HepG2 (cell line): ENCODE results near the gene ZNF593OS. TPM values are rescaled to one million over a fixed set of nuclear protein-coding genes. Genes with fewer than 3 reads are reported as not detected.

Experiments used
- ATAC-seq: fragments of 200-7000 bp; cut with Tn5 transposase; 3 replicates; pipeline ENCODE4 v1.9.1; 2020; ENCODE audit warnings: mild to moderate bottlenecking, moderate library complexity
- BruUV-seq: library from RNA; stranded (reverse); fragments of 400-500 nt; replicated peaks from 2 replicates; lab custom pipeline; 2021; lab: Mats Ljungman, UMichigan
- CTCF ChIA-PET: fragments of 300-600 bp; formaldehyde crosslinking; extraction: SDS; loops from one replicate; lab custom pipeline; 2021; ENCODE audit warnings: low total read pairs, inconsistent platforms, low intra/inter-chr PET ratio; lab: Yijun Ruan, JAX
- POLR2A ChIA-PET: fragments of 350-600 bp; sonication (Branson Sonifier 250); formaldehyde crosslinking; loops from one replicate; lab custom pipeline; 2020; ENCODE audit warnings: antibody characterized with exemption, inconsistent platforms; lab: Yijun Ruan, JAX
- DNase-seq: peaks from one replicate; pipeline ENCODE4 v3.0.0-alpha.2; 2015; ENCODE audit warnings: low spot score
- FAIRE-seq: peaks from 3 replicates; lab custom pipeline; 2011; peaks lifted over from hg19 to GRCh38; lab: Jason Lieb, UNC
- H2AFZ ChIP-seq: one replicate; pipeline ENCODE4 v1.6.1; 2011; ENCODE audit warnings: low read length, inconsistent platforms
- H3K27ac ChIP-seq: fragments of 300-600 bp; 3 replicates; pipeline ENCODE4 v1.8.0; 2011; ENCODE audit warnings: mixed run types, mild to moderate bottlenecking, mixed read lengths, low read length, inconsistent platforms; ENCODE audit not compliant: insufficient read depth; ENCODE audit errors: extremely low read length
- H3K27me3 ChIP-seq, 2 experiments: fragments of 200-600 bp in 1 of 2; 2 replicates in 1 of 2; 3 replicates in 1 of 2; pipeline versions ENCODE4 v1.6.0 to v1.8.0; 2011; ENCODE audit warnings: low read length in 2 of 2, mild to moderate bottlenecking in 2 of 2, moderate library complexity in 2 of 2, inconsistent platforms in 1 of 2; ENCODE audit not compliant: insufficient read depth in 2 of 2, control insufficient read depth in 1 of 2
- H3K36me3 ChIP-seq, 2 experiments: fragments of 200-600 bp in 1 of 2; replicated peaks in 1 of 2; 2 replicates in 1 of 2; 3 replicates in 1 of 2; pipeline versions ENCODE4 v1.5.1 to v1.8.0; 2011; ENCODE audit warnings: low read length in 2 of 2, inconsistent platforms in 1 of 2; ENCODE audit not compliant: insufficient read depth in 2 of 2, control insufficient read depth in 1 of 2
- H3K4me1 ChIP-seq: 2 replicates; pipeline ENCODE4 v1.5.1; 2012; ENCODE audit warnings: low read length, inconsistent platforms; ENCODE audit not compliant: insufficient read depth
- H3K4me2 ChIP-seq: 2 replicates; pipeline ENCODE4 v1.6.0; 2011; ENCODE audit warnings: low read depth, low read length, inconsistent platforms
- H3K4me3 ChIP-seq, 3 experiments: fragments of 200-600 bp in 1 of 3; sonication (generic), shearing (Covaris generic) in 1 of 3; replicated peaks in 1 of 3; 2 replicates each; pipeline ENCODE4 v1.5.1; 2011 to 2016; ENCODE audit warnings: low read length in 3 of 3, inconsistent platforms in 2 of 3, low read depth in 2 of 3, mild to moderate bottlenecking in 2 of 3, control low read depth in 1 of 3, mixed read lengths in 1 of 3; ENCODE audit not compliant: insufficient read depth in 1 of 3
- H3K79me2 ChIP-seq: one replicate; pipeline ENCODE4 v1.6.1; 2011; ENCODE audit warnings: low read length, inconsistent platforms; ENCODE audit not compliant: insufficient read depth
- H3K9ac ChIP-seq: 2 replicates; pipeline ENCODE4 v1.6.0; 2011; ENCODE audit warnings: mild to moderate bottlenecking, low read depth, low read length, inconsistent platforms; ENCODE audit not compliant: insufficient read depth
- H3K9me3 ChIP-seq: 2 replicates; pipeline ENCODE4 v1.5.1; 2012; ENCODE audit warnings: mild to moderate bottlenecking, low read length
- H4K20me1 ChIP-seq: 2 replicates; pipeline ENCODE4 v1.6.0; 2011; ENCODE audit warnings: inconsistent platforms, mild to moderate bottlenecking, low read length, moderate library complexity; ENCODE audit not compliant: insufficient read depth
- ASH2L ChIP-seq: fragments of 300-600, 200-600 bp; sonication (generic); IDR thresholded peaks from 2 replicates; pipeline ENCODE4 v1.7.0; 2017; ENCODE audit warnings: low read depth, mild to moderate bottlenecking, moderate library complexity, mixed read lengths, low read length; ENCODE audit not compliant: insufficient read length
- CAMTA2 ChIP-seq: sonication (generic); formaldehyde crosslinking; IDR thresholded peaks from 2 replicates; pipeline ENCODE4 v1.4.0; 2020; ENCODE audit warnings: mild to moderate bottlenecking, missing genetic modification reagents, borderline replicate concordance
- HMG20A ChIP-seq: IDR thresholded peaks from 2 replicates; pipeline ENCODE4 v1.6.1; 2016; ENCODE audit warnings: borderline replicate concordance
- POLR2G ChIP-seq: fragments of 200-400 bp; formaldehyde crosslinking; IDR thresholded peaks from 2 replicates; pipeline ENCODE4 v1.6.1; 2018; ENCODE audit warnings: mild to moderate bottlenecking, low read depth, low read length, moderate library complexity
- ZNF160 ChIP-seq: sonication (generic); formaldehyde crosslinking; IDR thresholded peaks from 2 replicates; pipeline ENCODE4 v1.8.0; 2022; ENCODE audit warnings: mild to moderate bottlenecking, inconsistent platforms, missing genetic modification reagents
- ZNF703 ChIP-seq: sonication (generic); formaldehyde crosslinking; IDR thresholded peaks from 2 replicates; pipeline ENCODE4 v1.5.1; 2020; ENCODE audit warnings: missing genetic modification reagents, mild to moderate bottlenecking, moderate library complexity, borderline replicate concordance
- WGBS: methylation state at CpG from one replicate; pipeline ENCODE4 v1.1.6; 2017; ENCODE audit warnings: low lambda C conversion rate; 5-methylcytosine and 5-hydroxymethylcytosine counted together
- in situ Hi-C: cut with HindIII; loops from 2 replicates; pipeline ENCODE4 v1.10.0; 2017; ENCODE audit warnings: low pct_unique_long_range_greater_than_20kb; ENCODE audit not compliant: extremely low pct_ligation_motif_present
- intact Hi-C: fragments of 100-400 bp; cut with micrococcal nuclease; formaldehyde crosslinking; loops from one replicate; pipeline ENCODE4 v1.10.0; 2022; ENCODE audit not compliant: unreplicated experiment
- polyA plus RNA-seq, 8 experiments: library from polyadenylated mRNA; depleted of rRNA in 3 of 8; stranded (reverse) in 7 of 8; unstranded in 1 of 8; fragments of >200 nt; fragmentation: Illumina TruSeq in 4 of 8; extraction: Trizol in 4 of 8; gene quantifications; 2 replicates each; pipeline versions ENCODE4 v1.2.1 to v1.2.3, GENCODE V29; 2011 to 2016; ENCODE audit warnings: low read depth in 4 of 8, missing spikeins in 1 of 8, mixed read lengths in 1 of 8; ENCODE audit not compliant: insufficient read depth in 1 of 8
- total RNA-seq, 5 experiments: library from RNA; depleted of rRNA; stranded (reverse); fragments of >200 nt; fragmentation: Illumina TruSeq; extraction: Trizol; gene quantifications; 2 replicates each; pipeline ENCODE4 v1.2.3, GENCODE V29; 2016; ENCODE audit warnings: low read depth in 1 of 5

The ZNF593OS gene
- total and polyA plus RNA-seq, 2 of the 13 experiments (the other 11 are each of a cell fraction or from before 2014, with no cell fraction given), result not detected

GRCh38 chr1:26160527-26161414, 10.9 kb downstream of the ZNF593OS start:
- H3K27ac ChIP-seq, result no peak overlapping the region
- DNase-seq, result no peak
- peak; percentile 8; the same call in 1 of the 3 replicates for ATAC-seq
- H3K4me1 ChIP-seq, result peaks cover 43% of the 10 kb centered on the region
- no peaks in the 10 kb centered on the region for H4K20me1 ChIP-seq
- intact Hi-C loops, result loop anchor here (5.0 kb wide), 2 partner anchors 48 to 123 kb away; partner anchors contain the start of gene PDIK1L
- no peak for TF ChIP-seq CAMTA2
- no peak for TF ChIP-seq ASH2L
- 0 out of 2 replicates have a peak, but pooled peaks have one; percentile 2 for TF ChIP-seq ZNF703 (CRISPR knock-in tag)
- no TSS peak for BruUV-seq
- in situ Hi-C loops, result loop anchor here (10.0 kb wide), 1 partner anchor 266 kb away; no protein-coding TSS in a partner anchor
- H3K79me2 ChIP-seq, result no peaks in the 10 kb centered on the region
- no peaks in the 10 kb centered on the region for H3K36me3 ChIP-seq
- H3K4me3 ChIP-seq, result peak overlapping the region in 2 of 3 experiments; percentile 45 to 76; a peak in 3 of 6 replicates
- H3K9ac ChIP-seq, result no peak overlapping the region
- no peaks in the 10 kb centered on the region for H3K9me3 ChIP-seq
- no peak overlapping the region for H2AFZ ChIP-seq
- peak overlapping the region; percentile 78 for H3K4me2 ChIP-seq
- ChIA-PET CTCF (no interaction called here), POLR2A (no interaction called here)
- no peak for FAIRE-seq
- 31% methylated on average over 5 of the region's 18 CpGs for WGBS
- peaks cover 13 to 74% of the 10 kb centered on the region in 2 experiments; a peak in 4 of 5 replicates for H3K27me3 ChIP-seq

- Histone ChIP-seq H3K4me3 (no peak overlapping the region), H3K9me3 (no peaks in the 10 kb centered on the region), H3K9ac (no peak overlapping the region), H3K36me3 (no peaks in the 10 kb centered on the region), H3K4me2 (no peak overlapping the region), H3K4me1 (peaks cover 33% of the 10 kb centered on the region), H3K27ac (no peak overlapping the region), H3K27me3 (peaks cover 16 to 73% of the 10 kb centered on the region in 2 experiments; a peak in 4 of 5 replicates), H2AFZ (no peak overlapping the region), H3K79me2 (no peaks in the 10 kb centered on the region), H4K20me1 (no peaks in the 10 kb centered on the region)
- TF ChIP-seq HMG20A (no peak), POLR2G (no peak), ZNF160 (CRISPR knock-in tag) (no peak)
- ChIA-PET POLR2A (no interaction called here), CTCF (no interaction called here)
- no TSS peak for BruUV-seq
- WGBS, result 43% methylated on average over 3 of the region's 4 CpGs
- FAIRE-seq (no peak), DNase-seq (no peak), ATAC-seq (no peak)
- in situ Hi-C loops (loop anchor here (10.0 kb wide), 2 partner anchors 55 to 265 kb away; no protein-coding TSS in a partner anchor), intact Hi-C loops (loop anchor here (5.0 kb wide), 2 partner anchors 47 to 122 kb away; partner anchors contain the start of gene PDIK1L)
Observed at GRCh38 chr1:26159743-26160039, 11.9 kb downstream of the ZNF593OS start.
